ENCODE results near the gene CFAP70. TPM values are rescaled to one million over a fixed set of nuclear protein-coding genes. Genes with fewer than 3 reads are reported as not detected.

Gene CFAP70
- total RNA-seq, 1 experiment from 2014 or later: 2.9 TPM

- no peaks in the 10 kb centered on the region for H3K9me2 ChIP-seq (ENCODE audit: insufficient read depth)
- peak within 1 kb of the TSS; percentile 92 for H3K27ac ChIP-seq (ENCODE audit: low read depth, low read length)
- H3K27me3 ChIP-seq (ENCODE audit: insufficient read depth, low read length): no peaks in the 10 kb centered on the region
- POLR2A ChIA-PET: interaction anchor here (0.5 to 2.6 kb wide), 16 partner anchors 9 to 972 kb away, joined by 3 to 14 read pairs (median 3); partner anchors contain the start of gene PPP3CB
- CTCF ChIA-PET: interaction anchor here (1.0 to 1.6 kb wide), 4 partner anchors 13 to 151 kb away, joined by 3 to 5 read pairs (median 4); no protein-coding TSS in a partner anchor
- peak within 1 kb of the TSS; percentile 85 for H3K9ac ChIP-seq (ENCODE audit: low read length)
- peaks cover 3% of the 10 kb centered on the region; the same call in 1 of the 2 replicates for H4K20me1 ChIP-seq (ENCODE audit: insufficient read depth)
- no TSS peak for BruUV-seq (replicated peaks)
- RAD21 ChIA-PET (ENCODE audit: low non-redundant PET in 1 of 2, low total read pairs in 2 of 2, uncharacterized antibody in 2 of 2, unreplicated experiment in 2 of 2): no interaction called here
- H3K9me3 ChIP-seq (ENCODE audit: control insufficient read depth in 1 of 2, insufficient read depth in 1 of 2, low read depth in 1 of 2, low read length in 2 of 2): no peaks in the 10 kb centered on the region
- H3K4me3 ChIP-seq (replicated peaks in 1 of 2; ENCODE audit: low read depth in 1 of 2, low read length in 2 of 2): peak within 1 kb of the TSS; percentile 67 to 86
- peaks cover 19 to 38% of the 10 kb centered on the region in 2 experiments for H3K4me1 ChIP-seq (ENCODE audit: control insufficient read depth in 1 of 2, insufficient read depth in 2 of 2, low read length in 2 of 2)
- intact Hi-C loops (cut with micrococcal nuclease): loop anchor here (2.0 to 5.0 kb wide), 3 partner anchors 166 to 395 kb away; partner anchors contain the start of gene MYOZ1
- H2AFZ ChIP-seq (ENCODE audit: low read depth, low read length, poor library complexity, severe bottlenecking): no peak within 1 kb of the TSS
- ATAC-seq (peak; percentile 91), DNase-seq (ENCODE audit: low read depth, low spot score) (peak; percentile 90)
- H3K79me2 ChIP-seq (ENCODE audit: insufficient read depth, low read length): peaks cover 89% of the 10 kb centered on the region
- peak within 1 kb of the TSS; percentile 84 for H3K4me2 ChIP-seq (ENCODE audit: low read length)
- peaks cover 30 to 53% of the 10 kb centered on the region in 2 experiments for H3K36me3 ChIP-seq (ENCODE audit: control insufficient read depth in 1 of 2, insufficient read depth in 2 of 2, low read length in 2 of 2)
- peak; percentile 27 for TF ChIP-seq YY1 (IDR thresholded peaks at IDR 0.05; ENCODE audit: extremely low read depth, insufficient replicate concordance, low read depth, low read length)
- peak; percentile 97 for TF ChIP-seq POLR2A (IDR thresholded peaks at IDR 0.05; ENCODE audit: borderline replicate concordance, extremely low read depth, insufficient read depth, insufficient read length)
- peak; percentile 41 for TF ChIP-seq ZBTB33 (IDR thresholded peaks at IDR 0.05; ENCODE audit: extremely low read depth, insufficient replicate concordance, low read length)
- TF ChIP-seq ZFX (IDR thresholded peaks at IDR 0.05): peak; percentile 32; the same call in 1 of the 2 replicates
- no peak for TF ChIP-seq REST (IDR thresholded peaks at IDR 0.05; ENCODE audit: low read depth)
- TF ChIP-seq EGR1 (IDR thresholded peaks at IDR 0.05; ENCODE audit: low read depth): 0 out of 2 replicates have a peak, but pooled peaks have one; percentile 30
- TF ChIP-seq EZH2phosphoT487 (IDR thresholded peaks at IDR 0.05; ENCODE audit: borderline replicate concordance): no peak
- peak; percentile 99 for TF ChIP-seq SIN3A (IDR thresholded peaks at IDR 0.05; ENCODE audit: low read depth)
- TF ChIP-seq CBX3 (IDR thresholded peaks at IDR 0.05; ENCODE audit: low read depth): peak; percentile 96
- no peak for TF ChIP-seq CEBPB (IDR thresholded peaks at IDR 0.05; ENCODE audit: low read depth)
- peak; percentile 98 for TF ChIP-seq MAX (IDR thresholded peaks at IDR 0.05)
- no peak for TF ChIP-seq FOSL1 (IDR thresholded peaks at IDR 0.05; ENCODE audit: low read depth)
- TF ChIP-seq EZH2 (IDR thresholded peaks at IDR 0.05): no peak
- peak; percentile 97 for TF ChIP-seq POLR2AphosphoS5 (IDR thresholded peaks at IDR 0.05; ENCODE audit: low read depth, low read length)
- peak; percentile 40; the same call in 1 of the 2 replicates for TF ChIP-seq ELF1 (IDR thresholded peaks at IDR 0.05; ENCODE audit: borderline replicate concordance, low read depth)
- TF ChIP-seq SRF (IDR thresholded peaks at IDR 0.05; ENCODE audit: low read depth): peak; percentile 40; the same call in 1 of the 2 replicates
- TF ChIP-seq SP1 (IDR thresholded peaks at IDR 0.05; ENCODE audit: low read depth): peak; percentile 90
- TF ChIP-seq RAD21 (IDR thresholded peaks at IDR 0.05; ENCODE audit: low read depth): no peak
- TF ChIP-seq JUND (IDR thresholded peaks at IDR 0.05): peak; percentile 61
- TF ChIP-seq TCF7L2 (IDR thresholded peaks at IDR 0.05; ENCODE audit: borderline replicate concordance, extremely low read depth, insufficient read depth, insufficient read length): peak; percentile 58
These were observed 111.8 kb downstream of the CFAP70 start, which contains the start of gene DNAJC9 for GRCh38 chr10:73246646-73247508. Gene DNAJC9, minus strand, starts transcription at chr10:73247255. Its CDS starts 66 bp downstream, at chr10:73247189.
